HUES6 (cell line): ENCODE measurements around the gene ATP23.

Source experiments
- H3K27ac ChIP-seq: 2 replicates; pipeline ENCODE4 v1.7.0; 2013; ENCODE audit warnings: low read depth, mild to moderate bottlenecking, low read length, inconsistent platforms
- H3K27me3 ChIP-seq: 2 replicates; pipeline ENCODE4 v1.6.1; 2013; ENCODE audit warnings: low read length; ENCODE audit not compliant: control insufficient read depth, insufficient read depth
- H3K36me3 ChIP-seq: 2 replicates; pipeline ENCODE4 v1.6.1; 2013; ENCODE audit warnings: low read length; ENCODE audit not compliant: control insufficient read depth, insufficient read depth
- H3K4me1 ChIP-seq: 2 replicates; pipeline ENCODE4 v1.6.1; 2013; ENCODE audit warnings: low read length; ENCODE audit not compliant: control insufficient read depth, insufficient read depth
- H3K4me3 ChIP-seq: 2 replicates; pipeline ENCODE4 v1.5.1; 2013; ENCODE audit warnings: low read depth, low read length
- H3K9ac ChIP-seq: one replicate; pipeline ENCODE4 v1.6.1; 2013; ENCODE audit warnings: mild to moderate bottlenecking, low read length
- H3K9me3 ChIP-seq: 2 replicates; pipeline ENCODE4 v1.6.1; 2013; ENCODE audit warnings: low read depth, low read length; ENCODE audit not compliant: control insufficient read depth, insufficient read depth

Gene ATP23

GRCh38 chr12:57940915-57941164 lies 527 bp upstream of the ATP23 start:
- Histone ChIP-seq H3K4me3 (peak overlapping the region; percentile 72), H3K36me3 (no peaks in the 10 kb centered on the region), H3K9me3 (no peaks in the 10 kb centered on the region), H3K9ac (peak overlapping the region; percentile 20), H3K4me1 (peaks cover 6% of the 10 kb centered on the region; the same call in 1 of the 2 replicates), H3K27me3 (no peaks in the 10 kb centered on the region; the same call in 1 of the 2 replicates), H3K27ac (no peak overlapping the region)

GRCh38 chr12:57943438-57944080 lies 2.2 kb downstream of the ATP23 start:
- H3K36me3 ChIP-seq = no peaks in the 10 kb centered on the region
- H3K27me3 ChIP-seq = no peaks in the 10 kb centered on the region
- H3K27ac ChIP-seq = no peak overlapping the region
- no peaks in the 10 kb centered on the region for H3K9me3 ChIP-seq
- H3K4me3 ChIP-seq = no peak overlapping the region
- H3K4me1 ChIP-seq = peaks cover 6% of the 10 kb centered on the region; the same call in 1 of the 2 replicates
- no peak overlapping the region for H3K9ac ChIP-seq

DNA sequence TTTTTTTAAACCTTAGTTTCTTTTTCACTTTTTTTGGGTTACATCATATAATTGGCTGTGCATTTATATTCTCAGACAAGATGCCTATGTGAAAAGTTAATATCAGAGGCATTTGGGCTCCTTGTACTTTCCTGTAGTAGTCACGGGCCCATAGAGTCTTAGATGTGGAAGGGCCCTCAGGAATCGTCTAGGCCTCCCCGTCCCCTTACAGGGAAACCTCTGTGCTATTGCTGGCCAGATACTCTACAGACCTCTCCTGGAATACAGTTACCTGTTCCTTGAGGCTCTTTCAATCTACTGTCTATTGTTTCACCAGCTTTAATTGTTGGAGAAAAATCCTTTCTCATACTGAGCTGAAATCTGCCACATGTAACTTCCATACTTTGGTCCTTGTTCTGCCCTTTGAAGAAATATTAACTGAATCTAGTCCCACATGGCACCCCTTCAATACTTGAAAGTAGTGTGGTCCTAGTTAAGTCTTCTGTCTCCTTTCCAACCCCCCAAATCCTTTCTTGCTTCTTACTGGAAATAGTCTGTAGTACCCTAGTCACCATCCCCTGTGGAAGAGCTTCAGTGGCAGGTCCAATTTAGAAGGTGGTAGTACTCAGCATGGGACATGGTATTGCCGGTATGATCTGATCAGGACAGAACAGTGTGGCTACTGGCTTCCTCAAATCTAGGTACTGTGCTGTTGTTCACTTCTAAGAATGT lies 3.1 kb downstream of the ATP23 start:
- Histone ChIP-seq H3K36me3 (no peaks in the 10 kb centered on the region), H3K27ac (no peak overlapping the region), H3K4me1 (peaks cover 6% of the 10 kb centered on the region; the same call in 1 of the 2 replicates), H3K4me3 (no peak overlapping the region), H3K9me3 (no peaks in the 10 kb centered on the region), H3K9ac (no peak overlapping the region), H3K27me3 (no peaks in the 10 kb centered on the region)

DNA sequence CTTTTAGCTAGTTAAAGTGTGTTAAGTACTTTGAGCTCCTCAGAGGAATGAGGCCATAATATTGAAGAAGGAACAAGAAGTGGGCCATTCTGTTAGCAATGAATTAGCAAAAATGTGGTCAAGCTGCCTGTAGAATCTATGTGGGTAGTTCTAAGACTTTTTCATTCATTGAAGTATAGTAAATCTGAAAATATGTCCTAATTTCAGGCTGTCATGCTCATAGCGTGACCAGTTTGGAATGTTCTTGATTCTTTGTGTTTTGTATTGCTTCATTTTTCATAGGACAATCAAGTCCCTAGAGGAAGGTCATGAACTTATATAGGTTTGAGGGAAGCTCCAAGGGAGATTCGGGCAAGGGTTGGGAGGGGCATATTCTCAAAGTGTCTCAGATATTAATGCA lies 11.4 kb downstream of the ATP23 start:
- no peak overlapping the region for H3K27ac ChIP-seq
- H3K4me3 ChIP-seq = no peak overlapping the region
- H3K36me3 ChIP-seq = peaks cover 36% of the 10 kb centered on the region
- H3K9ac ChIP-seq = no peak overlapping the region
- H3K27me3 ChIP-seq = no peaks in the 10 kb centered on the region
- H3K4me1 ChIP-seq = no peaks in the 10 kb centered on the region
- 0 out of 2 replicates have a peak, but pooled peaks cover 2% of the 10 kb centered on the region for H3K9me3 ChIP-seq

DNA sequence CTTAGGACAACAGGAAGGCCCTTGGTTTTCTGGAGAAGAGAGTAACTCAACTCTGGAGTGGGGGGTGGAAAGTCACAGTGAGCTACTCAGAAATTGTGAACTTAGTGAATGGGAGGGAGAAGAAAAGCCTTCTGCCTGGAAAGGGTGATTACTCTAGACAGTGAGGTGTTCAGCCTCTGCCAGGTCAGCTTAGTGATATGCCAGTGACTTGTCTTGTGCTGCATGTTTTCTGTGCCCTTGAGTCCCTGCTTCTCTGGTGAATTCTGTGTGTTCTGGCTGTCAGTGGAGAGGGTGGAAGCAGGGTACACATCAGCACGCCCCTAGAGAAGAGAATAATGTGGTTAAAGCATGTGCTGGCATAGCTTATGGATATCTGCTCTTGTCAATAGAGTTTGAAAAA lies 13.4 kb downstream of the ATP23 start:
- H3K27me3 ChIP-seq = no peaks in the 10 kb centered on the region
- H3K9me3 ChIP-seq = peaks cover 11% of the 10 kb centered on the region; the same call in 1 of the 2 replicates
- no peak overlapping the region for H3K4me3 ChIP-seq
- peaks cover 44% of the 10 kb centered on the region for H3K36me3 ChIP-seq
- H3K4me1 ChIP-seq = no peaks in the 10 kb centered on the region
- no peak overlapping the region for H3K27ac ChIP-seq
- H3K9ac ChIP-seq = no peak overlapping the region

- peaks cover 17% of the 10 kb centered on the region; the same call in 1 of the 2 replicates for H3K9me3 ChIP-seq
- H3K4me1 ChIP-seq = no peaks in the 10 kb centered on the region
- peaks cover 37% of the 10 kb centered on the region for H3K36me3 ChIP-seq
- H3K27me3 ChIP-seq = no peaks in the 10 kb centered on the region
- no peak overlapping the region for H3K4me3 ChIP-seq
- H3K9ac ChIP-seq = no peak overlapping the region
- H3K27ac ChIP-seq = no peak overlapping the region
Measured at GRCh38 chr12:57958061-57958657, 16.8 kb downstream of the ATP23 start.

DNA sequence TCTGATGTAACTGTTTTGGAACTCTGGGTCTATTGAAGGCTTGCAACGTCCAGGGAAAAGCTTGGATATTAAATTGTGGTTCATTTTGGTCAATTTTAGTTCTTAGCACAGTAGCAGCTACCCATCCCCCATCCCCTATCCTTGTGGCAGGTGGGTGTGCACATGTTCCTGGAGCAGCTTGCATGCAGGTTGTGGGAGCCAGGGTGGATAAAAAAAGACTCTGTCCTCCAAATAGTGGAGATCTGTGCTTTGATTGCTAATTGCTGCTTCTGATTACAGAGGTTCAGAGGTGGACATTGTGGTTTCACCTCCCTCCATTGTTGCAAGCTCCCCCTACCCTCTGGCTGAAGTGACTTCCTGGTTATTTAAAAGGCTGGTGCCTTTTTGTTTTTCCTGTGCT lies 23.1 kb downstream of the ATP23 start:
- Histone ChIP-seq H3K36me3 (no peaks in the 10 kb centered on the region), H3K9me3 (peaks cover 19% of the 10 kb centered on the region), H3K4me1 (no peaks in the 10 kb centered on the region), H3K27me3 (no peaks in the 10 kb centered on the region), H3K27ac (no peak overlapping the region), H3K9ac (no peak overlapping the region), H3K4me3 (no peak overlapping the region)

DNA sequence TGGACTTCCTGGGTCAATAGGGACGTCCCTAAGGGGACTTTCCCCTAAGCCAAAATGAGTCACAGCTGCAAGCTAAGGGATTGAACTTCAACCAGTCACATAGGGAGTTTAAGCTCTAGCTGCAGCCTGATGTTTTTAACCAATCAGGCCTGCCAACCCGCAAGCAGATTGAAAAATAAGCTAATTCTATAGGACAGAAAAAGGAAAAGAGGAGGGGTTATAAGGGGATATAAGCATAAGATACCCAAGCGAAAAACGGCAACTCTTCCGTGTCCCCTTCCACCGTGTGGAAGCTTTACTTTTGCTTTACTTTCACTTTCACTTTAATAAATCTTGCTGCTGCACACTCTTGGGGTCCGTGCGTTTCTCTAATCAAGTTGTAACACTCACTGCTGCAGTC lies 24.4 kb downstream of the ATP23 start:
- Histone ChIP-seq H3K4me3 (no peak overlapping the region), H3K9ac (no peak overlapping the region), H3K9me3 (peaks cover 11% of the 10 kb centered on the region), H3K4me1 (no peaks in the 10 kb centered on the region), H3K27ac (no peak overlapping the region), H3K36me3 (no peaks in the 10 kb centered on the region), H3K27me3 (no peaks in the 10 kb centered on the region)

DNA sequence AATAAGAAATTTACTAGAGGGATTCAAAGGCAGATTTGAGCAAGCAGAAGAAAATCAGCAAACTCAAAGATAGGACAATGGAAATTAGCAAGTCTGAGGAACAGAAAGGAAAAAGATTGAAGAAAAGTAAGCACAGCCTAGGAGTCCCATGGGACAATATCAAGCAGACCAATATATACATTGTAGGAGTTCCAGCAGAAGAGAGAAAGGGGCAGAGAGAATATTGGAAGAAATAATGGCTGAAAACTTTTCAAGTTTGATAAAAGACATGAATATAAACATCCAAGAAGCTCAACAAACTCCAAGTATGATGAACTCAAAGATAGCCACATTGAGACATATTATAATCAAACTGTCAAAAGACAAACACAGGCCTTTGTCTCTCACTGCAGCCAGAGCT lies 25.2 kb downstream of the ATP23 start:
- Histone ChIP-seq H3K36me3 (no peaks in the 10 kb centered on the region), H3K4me3 (no peak overlapping the region), H3K27me3 (no peaks in the 10 kb centered on the region), H3K9me3 (peaks cover 11% of the 10 kb centered on the region), H3K9ac (no peak overlapping the region), H3K27ac (no peak overlapping the region), H3K4me1 (no peaks in the 10 kb centered on the region)

DNA sequence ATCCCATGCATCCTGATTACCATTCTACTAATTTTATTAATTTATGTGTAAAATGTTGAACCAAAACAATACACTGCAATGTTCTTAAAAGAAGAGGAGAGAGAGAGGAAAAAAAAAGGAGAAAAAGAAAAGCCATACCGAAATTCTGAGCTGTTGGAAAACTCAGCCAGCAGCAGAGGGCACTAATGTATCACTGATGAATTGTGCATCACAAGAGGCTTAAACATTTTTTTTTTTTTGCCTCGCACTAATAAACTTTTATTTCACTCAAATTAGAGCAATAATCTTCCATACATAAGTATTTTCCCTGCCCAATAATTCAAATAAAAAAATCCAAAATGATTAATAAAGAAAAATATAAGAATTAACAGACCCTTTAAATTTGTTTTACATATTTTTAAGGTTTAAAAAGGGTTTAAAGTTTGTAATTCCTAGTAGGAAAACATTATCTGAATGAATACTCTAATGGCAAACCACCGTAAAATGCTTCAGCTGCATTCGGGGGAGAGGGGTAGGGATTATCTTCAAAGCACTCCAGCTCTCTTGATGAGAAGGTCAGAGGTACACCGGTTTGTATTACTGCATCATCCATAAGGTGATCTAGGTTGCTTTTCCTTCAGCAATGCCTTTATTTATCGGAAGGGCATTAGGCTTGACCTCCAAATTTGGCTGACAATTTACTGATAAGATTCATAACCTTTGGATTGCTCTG lies 41.9 kb downstream of the ATP23 start:
- Histone ChIP-seq H3K27ac (no peak overlapping the region), H3K36me3 (no peaks in the 10 kb centered on the region), H3K9ac (no peak overlapping the region), H3K27me3 (no peaks in the 10 kb centered on the region), H3K4me3 (no peak overlapping the region), H3K9me3 (no peaks in the 10 kb centered on the region), H3K4me1 (no peaks in the 10 kb centered on the region)
